HG02588 (cell line): ENCODE results near the gene GBE1.

Experiments used
- ATAC-seq: cut with Tn5 transposase; IDR thresholded peaks from one replicate; pipeline ENCODE4 v1.9.1; 2021; ENCODE audit warnings: mild to moderate bottlenecking, moderate library complexity; ENCODE audit not compliant: unreplicated experiment

Gene GBE1

GRCh38 chr3:81707996-81708395 is 53.4 kb downstream of the GBE1 start:
- ATAC-seq: no peak

GRCh38 chr3:81702126-81702525 is 59.3 kb downstream of the GBE1 start:
- no peak for ATAC-seq

GRCh38 chr3:81699536-81700320 is 61.7 kb downstream of the GBE1 start:
- ATAC-seq: no peak

GRCh38 chr3:81696090-81696489 is 65.4 kb downstream of the GBE1 start:
- no peak for ATAC-seq

GRCh38 chr3:81695302-81695701 is 66.1 kb downstream of the GBE1 start:
- no peak for ATAC-seq

GRCh38 chr3:81694662-81695061 is 66.8 kb downstream of the GBE1 start:
- no peak for ATAC-seq

- no peak for ATAC-seq
Measured at GRCh38 chr3:81692766-81693165, 68.7 kb downstream of the GBE1 start.

- no peak for ATAC-seq
Measured at GRCh38 chr3:81689617-81690016, 71.8 kb downstream of the GBE1 start.

- no peak for ATAC-seq
Measured at GRCh38 chr3:81684751-81685395, 76.6 kb downstream of the GBE1 start.

- no peak for ATAC-seq
Measured at GRCh38 chr3:81676706-81677456, 84.6 kb downstream of the GBE1 start.

- no peak for ATAC-seq
Measured at GRCh38 chr3:81674690-81675089, 86.8 kb downstream of the GBE1 start.

GRCh38 chr3:81668283-81668682 is 93.2 kb downstream of the GBE1 start:
- no peak for ATAC-seq

GRCh38 chr3:81666502-81667121 is 94.8 kb downstream of the GBE1 start:
- ATAC-seq: no peak

- no peak for ATAC-seq
Measured at GRCh38 chr3:81663114-81663513, 98.3 kb downstream of the GBE1 start.

- no peak for ATAC-seq
Measured at GRCh38 chr3:81660036-81660435, 101.4 kb downstream of the GBE1 start.

GRCh38 chr3:81658322-81658997 is 103.0 kb downstream of the GBE1 start:
- no peak for ATAC-seq

GRCh38 chr3:81651139-81651538 is 110.3 kb downstream of the GBE1 start:
- ATAC-seq: no peak

GRCh38 chr3:81650187-81650586 is 111.3 kb downstream of the GBE1 start:
- ATAC-seq: no peak

- no peak for ATAC-seq
Measured at GRCh38 chr3:81645248-81645647, 116.2 kb downstream of the GBE1 start.

- ATAC-seq: no peak
Measured at GRCh38 chr3:81643721-81644120, 117.7 kb downstream of the GBE1 start.

- ATAC-seq: no peak
Measured at GRCh38 chr3:81638480-81638879, 123.0 kb downstream of the GBE1 start.
